HG03575 (cell line): Measurements from ENCODE around the gene NUMA1.

ENCODE experiments used
- ATAC-seq: cut with Tn5 transposase; IDR thresholded peaks from one replicate; pipeline ENCODE4 v1.9.1; 2021; ENCODE audit not compliant: unreplicated experiment, insufficient number of reproducible peaks, low FRiP score; ENCODE audit errors: extremely low read depth

The NUMA1 gene

DNA sequence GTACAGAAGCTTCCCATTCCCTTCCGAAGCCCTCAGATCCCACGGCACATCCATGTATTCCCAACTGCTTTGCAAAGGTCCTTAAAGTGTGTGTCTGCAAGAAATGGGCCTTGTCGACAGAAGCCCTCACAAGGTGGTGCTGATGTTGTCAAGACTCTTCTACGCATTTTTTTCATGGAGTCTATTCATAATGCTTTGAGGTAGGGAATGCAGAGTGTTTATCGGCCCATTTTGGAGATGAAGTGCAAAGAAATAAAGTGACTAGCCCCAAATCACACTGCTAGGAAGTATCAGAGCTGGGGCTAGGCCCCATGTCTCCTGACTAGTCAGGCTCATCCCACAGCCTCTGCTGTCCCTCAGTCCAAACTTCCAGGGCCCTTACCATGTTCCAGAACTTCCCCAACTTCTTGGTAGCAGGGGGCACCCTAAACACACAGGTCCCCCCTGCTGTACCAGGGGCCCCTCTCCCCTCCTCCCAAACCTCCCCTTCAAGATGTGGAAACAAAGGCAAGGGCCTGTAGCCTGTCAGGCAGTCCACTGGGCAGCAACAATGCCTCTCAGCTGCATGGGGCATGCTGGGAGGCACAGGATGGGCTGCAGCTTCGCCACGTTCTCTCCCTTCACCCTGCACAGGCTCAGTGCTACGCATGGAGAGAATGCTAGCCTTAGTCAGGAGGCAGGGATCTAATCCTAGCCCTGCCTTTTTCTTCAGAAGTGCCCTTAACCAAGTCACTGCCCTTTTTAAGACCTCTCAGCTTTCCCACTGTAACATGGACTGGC lies 73.8 kb downstream of the NUMA1 start:
- ATAC-seq = no peak

DNA sequence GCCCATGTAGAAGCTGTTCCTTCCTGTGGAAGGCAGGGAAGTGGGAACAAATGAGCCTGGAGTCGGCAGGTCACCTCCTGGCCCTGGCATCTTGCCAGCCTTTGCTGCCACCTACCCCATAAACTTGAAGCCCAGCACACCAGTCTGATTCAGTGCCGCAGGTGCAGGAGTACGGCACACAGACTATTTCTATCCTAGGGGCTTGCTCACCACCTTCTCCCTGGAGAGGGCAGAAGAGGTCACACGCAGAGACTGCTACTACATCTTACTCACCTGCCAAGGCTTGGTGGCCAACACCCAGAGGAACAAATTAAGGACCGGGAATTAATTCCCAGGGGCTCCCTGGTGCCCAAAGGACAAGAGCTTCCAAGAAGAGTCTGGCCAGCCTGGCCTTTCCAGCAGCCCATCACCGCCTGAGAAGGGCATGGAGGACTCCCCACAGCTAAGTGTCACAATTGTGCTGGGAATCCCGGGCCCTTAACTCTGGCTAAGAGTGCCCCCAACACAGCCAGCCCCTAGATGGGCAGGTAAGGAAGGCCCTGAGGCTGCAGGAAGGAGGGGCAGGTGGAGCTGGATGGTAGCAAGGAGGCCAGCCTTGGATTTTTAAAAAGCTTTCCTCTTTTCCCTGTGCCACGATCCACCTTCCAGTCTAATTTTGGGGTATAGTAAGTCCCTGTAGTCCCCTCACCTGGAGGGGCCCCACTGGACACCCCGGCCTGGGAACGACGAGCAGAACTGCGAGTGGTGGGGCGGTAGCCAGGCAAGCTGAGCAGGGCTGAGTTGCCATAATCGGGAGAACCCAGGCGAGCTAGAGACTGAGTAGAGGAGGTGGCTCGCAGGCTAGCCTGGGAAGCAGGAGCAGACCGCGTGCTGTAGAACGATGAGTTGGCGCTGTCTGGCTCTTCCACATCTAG lies 74.7 kb downstream of the NUMA1 start:
- no peak for ATAC-seq

- ATAC-seq = no peak
Observed at GRCh38 chr11:72004515-72005346, 75.6 kb downstream of the NUMA1 start.

- no peak for ATAC-seq
Observed at GRCh38 chr11:72003776-72004171, 76.6 kb downstream of the NUMA1 start.

- no peak for ATAC-seq
Observed at GRCh38 chr11:72002841-72003775, 77.2 kb downstream of the NUMA1 start.

DNA sequence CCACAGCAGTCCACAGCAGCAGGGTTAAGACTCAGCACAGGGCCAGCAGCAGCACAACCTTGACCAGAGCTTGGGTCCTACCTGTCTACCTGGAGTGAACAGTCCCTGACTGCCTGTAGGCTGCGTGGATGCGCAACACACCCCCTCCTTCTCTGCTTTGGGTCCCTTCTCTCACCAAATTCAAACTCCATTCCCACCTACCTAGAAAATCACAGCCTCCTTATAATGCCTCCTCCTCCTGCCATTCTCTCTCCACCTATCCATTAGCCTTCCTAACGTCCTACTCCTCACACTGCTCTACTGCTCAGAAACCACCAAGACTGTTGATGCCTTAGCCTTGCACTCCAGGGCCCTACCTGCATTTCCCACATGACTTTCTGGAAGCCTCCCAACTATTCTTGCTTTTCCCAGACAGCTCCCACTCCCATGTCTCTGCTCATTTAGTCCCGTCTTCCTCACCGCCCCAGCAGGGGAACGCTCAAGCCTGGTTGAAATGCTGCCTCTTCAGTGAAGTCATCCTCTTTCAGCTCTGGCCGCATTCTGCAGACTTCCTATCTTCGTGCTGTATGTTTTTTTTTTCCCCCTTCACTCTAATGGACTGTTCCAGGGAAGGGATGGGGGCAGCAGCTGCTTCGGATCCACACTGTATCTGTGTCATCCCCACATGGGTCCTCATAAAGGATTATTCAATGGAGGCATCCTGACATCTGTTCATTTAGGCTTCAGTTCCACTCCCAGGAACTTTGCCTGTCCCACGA lies 78.3 kb downstream of the NUMA1 start:
- no peak for ATAC-seq

- no peak for ATAC-seq
Observed at GRCh38 chr11:72001285-72001684, 79.1 kb downstream of the NUMA1 start.

GRCh38 chr11:72000202-72000867 lies 80.0 kb downstream of the NUMA1 start:
- ATAC-seq = no peak

GRCh38 chr11:71999798-72000197 lies 80.5 kb downstream of the NUMA1 start:
- ATAC-seq = no peak

GRCh38 chr11:71999362-71999761 lies 81.0 kb downstream of the NUMA1 start:
- no peak for ATAC-seq

- ATAC-seq = no peak
Observed at GRCh38 chr11:71998649-71999310, 81.6 kb downstream of the NUMA1 start, which contains the start of gene IL18BP. Gene IL18BP (plus strand): TSS chr11:71998909. CDS start chr11:71999985, 1,076 bp downstream.

- no peak for ATAC-seq
Observed at GRCh38 chr11:71998061-71998460, 82.3 kb downstream of the NUMA1 start.

- no peak for ATAC-seq
Observed at GRCh38 chr11:71997594-71997993, 82.7 kb downstream of the NUMA1 start.

DNA sequence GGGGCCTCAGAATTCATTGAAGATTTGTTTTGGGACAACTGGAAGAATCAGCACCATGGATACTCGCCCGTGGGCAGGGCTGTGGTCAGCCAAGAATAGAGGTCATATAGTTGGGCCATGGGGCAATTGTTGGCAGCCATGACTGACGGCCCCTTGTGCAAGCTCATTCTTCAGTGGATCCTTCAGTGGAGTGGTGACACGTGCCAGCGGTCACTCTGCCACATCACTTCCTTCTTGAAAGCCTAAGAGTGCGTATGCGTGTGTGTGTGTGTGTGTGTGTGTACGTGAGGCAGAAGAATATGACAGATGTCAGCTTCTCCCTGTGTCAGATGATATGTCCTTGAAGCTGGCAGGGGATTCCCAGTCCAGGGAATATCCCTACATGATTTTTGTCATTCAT lies 83.4 kb downstream of the NUMA1 start:
- ATAC-seq = no peak

- ATAC-seq = no peak
Observed at GRCh38 chr11:71996517-71996916, 83.8 kb downstream of the NUMA1 start.

GRCh38 chr11:71995726-71996291 lies 84.5 kb downstream of the NUMA1 start:
- ATAC-seq = no peak
